GM18519 (cell line): Measurements from ENCODE around the gene TRIM68.

Experiments used
- ATAC-seq: cut with Tn5 transposase; IDR thresholded peaks from one replicate; pipeline ENCODE4 v1.9.1; 2021; ENCODE audit warnings: mild to moderate bottlenecking, moderate library complexity; ENCODE audit not compliant: unreplicated experiment, low FRiP score

The TRIM68 gene

GRCh38 chr11:4606231-4607015, 1.6 kb downstream of the TRIM68 start:
- ATAC-seq, result no peak

GRCh38 chr11:4605057-4605456, 3.0 kb downstream of the TRIM68 start:
- ATAC-seq, result no peak

DNA sequence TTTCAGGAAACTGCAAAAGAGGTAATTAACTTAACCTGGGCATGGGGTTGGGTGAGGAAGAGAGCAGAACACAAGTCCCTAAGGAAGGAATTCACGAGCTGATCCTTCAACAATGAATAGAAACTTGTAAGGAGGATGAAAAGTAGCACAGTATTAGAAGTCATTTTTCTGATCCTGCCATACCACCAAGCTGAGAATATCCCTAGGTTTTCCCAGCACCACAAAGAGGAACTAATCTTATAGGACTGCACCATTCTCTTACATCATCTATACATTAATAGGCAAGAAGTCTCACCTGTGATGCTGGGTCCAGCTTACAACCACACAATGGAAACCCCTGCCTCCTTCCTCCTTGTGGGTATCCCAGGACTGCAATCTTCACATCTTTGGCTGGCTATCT, 14.3 kb downstream of the TRIM68 start, which contains the start of gene OR52I1:
Gene OR52I1, plus strand, starts transcription at position 301 of the 400 bp plus-strand sequence. Its CDS starts 0 bp downstream, at position 301.
- ATAC-seq, result no peak

DNA sequence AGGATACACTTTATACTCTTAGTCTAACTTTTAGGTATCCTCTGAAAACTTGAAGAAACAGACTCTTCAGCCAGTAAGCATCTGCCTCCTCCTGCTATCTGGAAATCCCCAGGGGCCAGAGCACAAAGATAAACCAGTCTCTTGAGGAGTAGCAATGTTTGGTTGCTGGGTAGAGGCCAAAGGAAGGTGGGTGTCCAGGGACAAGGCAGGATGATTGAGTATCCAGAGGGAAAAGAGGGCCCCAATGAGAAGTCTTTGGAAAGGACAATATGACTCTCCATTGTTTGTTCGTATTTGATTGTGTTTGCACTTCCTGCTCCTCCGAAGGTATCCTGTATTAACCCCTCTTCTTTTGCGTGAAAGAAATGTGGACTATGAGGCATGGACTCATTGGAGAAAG, 19.0 kb downstream of the TRIM68 start:
- no peak for ATAC-seq

DNA sequence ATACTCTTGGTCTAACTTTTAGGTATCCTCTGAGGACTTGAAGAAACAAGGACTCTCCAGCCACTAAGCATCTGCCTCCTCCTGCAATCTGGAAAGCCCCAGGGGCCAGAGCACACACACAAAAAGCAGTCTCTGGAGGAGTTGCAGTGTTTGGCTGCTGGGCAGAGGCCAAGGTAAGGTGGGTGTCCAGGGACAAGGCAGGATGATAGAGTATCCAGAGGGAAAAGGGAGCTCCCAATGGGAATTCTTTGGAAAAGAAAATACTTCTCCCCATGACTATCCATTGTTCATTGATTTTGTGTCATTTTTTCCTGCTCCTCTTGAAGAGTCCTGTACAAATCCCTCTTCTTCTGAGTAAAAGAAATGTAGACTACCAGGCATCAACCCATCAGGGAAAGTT, 26.6 kb downstream of the TRIM68 start, which contains the start of gene OR52I2:
Gene OR52I2, plus strand, starts transcription at position 301 of the 400 bp plus-strand sequence.
- ATAC-seq, result no peak

- no peak for ATAC-seq
These were observed 27.9 kb downstream of the TRIM68 start for GRCh38 chr11:4580124-4580523.

GRCh38 chr11:4578624-4579023, 29.4 kb downstream of the TRIM68 start:
- ATAC-seq, result no peak

- ATAC-seq, result no peak
These were observed 30.3 kb downstream of the TRIM68 start for GRCh38 chr11:4577761-4578160.

DNA sequence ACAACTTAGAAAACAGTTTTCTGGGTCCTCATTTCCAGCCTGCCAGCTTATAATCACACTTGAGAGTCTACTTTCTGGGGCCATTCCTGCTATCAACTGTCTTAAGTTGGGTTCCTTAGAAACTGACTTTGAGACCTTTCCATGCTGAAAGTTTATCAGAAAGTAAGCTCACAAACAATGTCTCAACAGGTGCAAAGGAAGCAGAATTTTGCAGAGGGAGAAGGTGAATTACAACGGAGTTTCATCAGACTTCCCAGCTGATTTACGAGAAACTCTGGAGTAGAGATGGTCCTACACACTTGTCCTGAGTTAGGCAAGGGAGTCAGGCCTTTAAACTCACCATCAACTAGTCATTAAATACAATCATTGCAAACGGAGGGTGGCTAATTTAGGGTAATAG, 31.2 kb downstream of the TRIM68 start:
- no peak for ATAC-seq

- no peak for ATAC-seq
These were observed 39.0 kb downstream of the TRIM68 start for GRCh38 chr11:4569075-4569474.

DNA sequence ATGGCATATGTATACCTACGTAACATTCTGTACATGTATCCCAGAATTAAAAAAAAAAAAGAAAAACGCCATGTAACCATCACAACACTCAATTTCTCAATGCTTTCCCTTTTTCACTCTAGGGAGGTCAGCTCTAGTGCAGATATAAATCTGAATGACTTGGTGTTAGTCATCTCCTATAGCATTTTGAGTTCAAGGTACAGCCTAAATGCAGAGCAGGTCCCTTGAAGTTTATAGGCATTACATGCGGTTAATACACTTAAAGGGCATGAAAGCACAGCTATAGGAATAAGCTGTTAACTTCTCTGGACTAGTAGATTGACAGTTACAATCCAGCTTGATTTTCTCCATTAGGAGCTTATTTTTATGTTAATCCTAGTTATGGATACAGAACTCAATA, 42.7 kb downstream of the TRIM68 start:
- no peak for ATAC-seq

- ATAC-seq, result no peak
These were observed 47.6 kb downstream of the TRIM68 start for GRCh38 chr11:4560467-4560866.

DNA sequence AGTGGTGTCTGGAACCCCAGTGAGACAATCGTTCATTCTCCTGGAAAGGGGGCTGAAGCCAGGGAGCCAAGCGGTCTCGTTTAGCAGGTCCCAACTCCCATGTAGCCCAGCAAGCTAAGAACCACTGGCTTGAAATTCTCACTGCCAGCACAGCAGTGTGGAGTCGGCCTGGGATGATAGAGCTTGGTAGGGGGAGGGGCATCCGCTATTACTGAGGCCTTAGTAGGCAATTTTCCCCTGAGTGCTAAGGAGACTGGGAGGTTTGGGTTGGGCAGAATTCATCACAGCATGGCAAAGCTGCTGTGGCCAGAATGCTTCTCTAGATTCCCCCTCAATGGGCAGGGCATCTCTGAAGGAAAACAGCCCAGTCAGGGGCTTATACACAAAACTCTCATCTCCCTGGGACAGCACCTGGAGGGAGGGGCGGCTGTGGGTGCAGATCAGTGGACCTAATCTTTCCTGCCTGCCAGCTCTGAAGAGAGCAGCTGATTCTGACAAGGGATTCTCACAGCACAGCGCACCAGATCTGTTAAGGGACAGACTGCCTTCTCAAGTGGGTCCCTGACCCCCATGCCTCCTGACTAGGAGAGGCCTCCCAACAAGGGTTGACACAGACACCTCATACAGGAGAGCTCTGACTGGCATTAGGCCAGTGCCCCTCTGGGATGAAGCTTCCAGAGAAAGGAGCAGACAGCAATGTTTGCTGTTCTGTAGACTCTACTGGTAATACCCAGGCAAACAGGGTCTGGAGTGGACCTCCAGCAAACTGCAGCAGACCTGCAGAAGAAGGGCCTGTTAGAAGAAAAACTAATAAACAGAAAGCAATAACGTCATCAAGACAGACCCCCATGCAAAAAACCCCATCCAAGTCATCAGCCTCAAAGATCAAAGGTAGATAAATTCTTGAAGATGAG, 48.2 kb downstream of the TRIM68 start:
- no peak for ATAC-seq

- ATAC-seq, result no peak
These were observed 56.6 kb downstream of the TRIM68 start for GRCh38 chr11:4551346-4551979.
